A673 (cell line): ENCODE data around the gene C1orf122. TPM values are rescaled to one million over a fixed set of nuclear protein-coding genes. Genes with fewer than 3 reads are reported as not detected.

ENCODE experiments used
- BruUV-seq: library from RNA; stranded (reverse); fragments of 400-500 nt; replicated peaks from 2 replicates; lab custom pipeline; 2021; lab: Mats Ljungman, UMichigan
- CTCF ChIA-PET: fragments of 300-600 bp; sonication (Branson Sonifier 250); formaldehyde crosslinking; loops from one replicate; lab custom pipeline; 2022; ENCODE audit warnings: antibody characterized with exemption; lab: Charles Lee
- POLR2A ChIA-PET: fragments of 300-600 bp; sonication (Branson Sonifier 250); formaldehyde crosslinking; loops from one replicate; lab custom pipeline; 2022; ENCODE audit warnings: antibody characterized with exemption; ENCODE audit not compliant: low non-redundant PET; lab: Charles Lee
- DNase-seq: peaks from one replicate; pipeline ENCODE4 v3.0.0-alpha.2; 2015; ENCODE audit warnings: low spot score
- H3K27ac ChIP-seq: fragments of 200-600 bp; sonication (generic); 2 replicates; pipeline ENCODE4 v1.5.1; 2016; ENCODE audit warnings: mixed run types, low read depth, mild to moderate bottlenecking, mixed read lengths, antibody characterized with exemption, low read length; ENCODE audit not compliant: poor library complexity, severe bottlenecking
- H3K27me3 ChIP-seq: fragments of 200-600 bp; sonication (generic); replicated peaks from 2 replicates; pipeline ENCODE4 v1.6.1; 2017; ENCODE audit warnings: mixed run types, low read depth, mild to moderate bottlenecking, mixed read lengths, antibody characterized with exemption, low read length; ENCODE audit not compliant: insufficient read depth, poor library complexity
- H3K36me3 ChIP-seq: fragments of 200-600 bp; sonication (generic); 2 replicates; pipeline ENCODE4 v1.6.1; 2016; ENCODE audit warnings: mixed run types, mild to moderate bottlenecking, mixed read lengths, antibody characterized with exemption, low read length; ENCODE audit not compliant: insufficient read depth, poor library complexity, severe bottlenecking
- H3K4me1 ChIP-seq: fragments of 200-600 bp; sonication (generic); 2 replicates; pipeline ENCODE4 v1.6.1; 2017; ENCODE audit warnings: mixed run types, mild to moderate bottlenecking, mixed read lengths, antibody characterized with exemption, low read length; ENCODE audit not compliant: insufficient read depth, poor library complexity, severe bottlenecking
- H3K4me3 ChIP-seq: fragments of 200-600 bp; sonication (generic); 2 replicates; pipeline ENCODE4 v1.5.1; 2016; ENCODE audit warnings: low read depth, mixed run types, mild to moderate bottlenecking, mixed read lengths, low read length; ENCODE audit not compliant: poor library complexity, severe bottlenecking
- H3K9me3 ChIP-seq: fragments of 200-600 bp; sonication (generic); 2 replicates; pipeline ENCODE4 v1.6.1; 2016; ENCODE audit warnings: mixed run types, low read depth, mild to moderate bottlenecking, mixed read lengths, antibody characterized with exemption, low read length; ENCODE audit not compliant: poor library complexity, severe bottlenecking
- CTCF ChIP-seq: fragments of 300-800, 200-600 bp; sonication (generic); conservative IDR thresholded peaks from 2 replicates; pipeline ENCODE4 v1.5.1; 2017; ENCODE audit warnings: low read depth, mild to moderate bottlenecking, antibody characterized with exemption, low read length, moderate library complexity, mixed read lengths
- EZH2 ChIP-seq: fragments of 200-600 bp; sonication (generic); IDR thresholded peaks from 2 replicates; pipeline ENCODE4 v1.6.1; 2017; ENCODE audit warnings: borderline replicate concordance, low read depth, mild to moderate bottlenecking, mixed read lengths, antibody characterized with exemption, low read length; ENCODE audit not compliant: poor library complexity, severe bottlenecking
- intact Hi-C: fragments of 100-400 bp; cut with micrococcal nuclease; formaldehyde crosslinking; loops from one replicate; pipeline ENCODE4 v1.10.0; 2022; ENCODE audit not compliant: unreplicated experiment
- total RNA-seq: library from RNA; stranded (reverse); gene quantifications from 2 replicates; pipeline ENCODE4 v1.2.3, GENCODE V29; 2021

The C1orf122 gene
- total RNA-seq, 1 experiment from 2014 or later, result 31.0 TPM

GRCh38 chr1:37836788-37837187, 29.2 kb downstream of the C1orf122 start:
- no peak for DNase-seq
- Histone ChIP-seq H3K4me3 (no peak overlapping the region), H3K36me3 (peaks cover 54% of the 10 kb centered on the region), H3K9me3 (no peaks in the 10 kb centered on the region), H3K4me1 (no peaks in the 10 kb centered on the region), H3K27ac (no peak overlapping the region), H3K27me3 (no peaks in the 10 kb centered on the region)
- intact Hi-C loops, result no loop called here
- no peak for TF ChIP-seq CTCF
- no peak for TF ChIP-seq EZH2
- CTCF ChIA-PET, result no interaction called here
- POLR2A ChIA-PET, result no interaction called here
- BruUV-seq, result no TSS peak

- intact Hi-C loops, result no loop called here
- H3K27ac ChIP-seq, result no peak overlapping the region
- H3K9me3 ChIP-seq, result no peaks in the 10 kb centered on the region
- no peaks in the 10 kb centered on the region for H3K4me1 ChIP-seq
- TF ChIP-seq EZH2, result no peak
- TF ChIP-seq CTCF, result no peak
- H3K36me3 ChIP-seq, result peaks cover 35% of the 10 kb centered on the region
- no peak for DNase-seq
- ChIA-PET POLR2A (no interaction called here), CTCF (no interaction called here)
- no peaks in the 10 kb centered on the region for H3K27me3 ChIP-seq
- H3K4me3 ChIP-seq, result no peak overlapping the region
- BruUV-seq, result no TSS peak
Measured at GRCh38 chr1:37839676-37840075, 32.1 kb downstream of the C1orf122 start.

- no peaks in the 10 kb centered on the region for H3K27me3 ChIP-seq
- no peak for DNase-seq
- TF ChIP-seq EZH2 (no peak), CTCF (no peak)
- H3K4me3 ChIP-seq, result no peak overlapping the region
- intact Hi-C loops, result no loop called here
- no TSS peak for BruUV-seq
- ChIA-PET CTCF (no interaction called here), POLR2A (interaction anchor here (0.5 kb wide), 1 partner anchor 17 kb away, joined by 3 read pairs; no protein-coding TSS in a partner anchor)
- no peaks in the 10 kb centered on the region for H3K9me3 ChIP-seq
- H3K4me1 ChIP-seq, result no peaks in the 10 kb centered on the region
- no peak overlapping the region for H3K27ac ChIP-seq
- H3K36me3 ChIP-seq, result peaks cover 26% of the 10 kb centered on the region
Measured at GRCh38 chr1:37840711-37841110, 33.1 kb downstream of the C1orf122 start.
